Measurements from ENCODE around the gene B4GALNT1. TPM values are rescaled to one million over a fixed set of nuclear protein-coding genes. Genes with fewer than 3 reads are reported as not detected.

Gene B4GALNT1
- total and polyA plus RNA-seq, 9 of the 15 experiments (the other 6 are each of a cell fraction or from before 2014, with no cell fraction given), result 1.0 to 32.2 (median 9.8) TPM

DNA sequence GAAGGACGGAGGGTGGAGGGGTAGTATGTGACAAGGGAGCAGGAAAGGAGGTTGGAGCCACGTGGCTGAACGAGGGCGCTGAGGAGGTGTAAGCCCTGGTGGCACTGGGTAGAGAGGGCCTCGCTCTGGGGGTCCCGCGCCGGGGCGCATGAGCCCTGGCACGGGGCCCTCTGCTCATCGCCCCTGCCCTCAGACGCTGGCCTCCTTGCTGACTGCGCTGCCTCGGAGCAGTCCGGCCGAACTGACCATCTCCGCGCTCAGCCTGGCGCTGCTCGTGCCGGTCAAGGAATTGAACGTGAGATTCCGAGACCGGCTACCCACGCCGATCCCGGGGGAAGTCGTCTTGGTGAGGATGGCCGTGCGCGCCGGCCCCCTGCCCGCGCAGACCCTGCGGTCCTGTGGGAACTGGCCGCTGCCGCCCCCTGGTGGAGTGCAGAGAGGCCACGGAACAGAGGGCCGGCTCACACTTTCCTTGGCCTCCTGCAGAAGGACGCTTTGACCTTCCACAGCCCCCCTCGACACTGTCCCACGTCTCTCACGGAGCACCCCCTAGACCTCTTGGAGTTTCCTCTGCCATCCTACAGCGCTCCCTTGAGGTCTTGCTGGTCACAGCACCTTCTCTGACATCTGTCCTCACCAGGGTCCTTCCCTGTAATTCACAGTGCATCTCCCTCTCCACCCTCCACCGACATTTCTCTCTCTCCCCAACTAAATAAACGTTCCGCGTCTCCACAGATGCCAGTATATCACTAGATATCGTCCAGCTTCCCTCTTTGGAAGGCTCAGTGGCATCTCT is 11.3 kb downstream of the B4GALNT1 start (continued):
- no peak for TF ChIP-seq ZFP1 (CRISPR knock-in tag; IDR thresholded peaks at IDR 0.05)
- TF ChIP-seq ERF (CRISPR knock-in tag; IDR thresholded peaks at IDR 0.05), result no peak
- TF ChIP-seq ZFP36 (IDR thresholded peaks at IDR 0.05; ENCODE audit: low read depth, low read length, partially characterized antibody), result no peak
- TF ChIP-seq GTF2A2 (tag; IDR thresholded peaks at IDR 0.05), result no peak
- TF ChIP-seq, protein P1, sequence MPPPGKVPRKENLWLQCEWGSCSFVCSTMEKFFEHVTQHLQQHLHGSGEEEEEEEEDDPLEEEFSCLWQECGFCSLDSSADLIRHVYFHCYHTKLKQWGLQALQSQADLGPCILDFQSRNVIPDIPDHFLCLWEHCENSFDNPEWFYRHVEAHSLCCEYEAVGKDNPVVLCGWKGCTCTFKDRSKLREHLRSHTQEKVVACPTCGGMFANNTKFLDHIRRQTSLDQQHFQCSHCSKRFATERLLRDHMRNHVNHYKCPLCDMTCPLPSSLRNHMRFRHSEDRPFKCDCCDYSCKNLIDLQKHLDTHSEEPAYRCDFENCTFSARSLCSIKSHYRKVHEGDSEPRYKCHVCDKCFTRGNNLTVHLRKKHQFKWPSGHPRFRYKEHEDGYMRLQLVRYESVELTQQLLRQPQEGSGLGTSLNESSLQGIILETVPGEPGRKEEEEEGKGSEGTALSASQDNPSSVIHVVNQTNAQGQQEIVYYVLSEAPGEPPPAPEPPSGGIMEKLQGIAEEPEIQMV (tag; conservative IDR thresholded peaks at IDR 0.05; ENCODE audit: low read depth), result peak; percentile 69
- peak; percentile 47; the same call in 1 of the 2 replicates for TF ChIP-seq CTBP1 (IDR thresholded peaks at IDR 0.05; ENCODE audit: borderline replicate concordance)
- no peak for TF ChIP-seq TAF15 (IDR thresholded peaks at IDR 0.05; ENCODE audit: low read depth, low read length)
- TF ChIP-seq, protein P2, sequence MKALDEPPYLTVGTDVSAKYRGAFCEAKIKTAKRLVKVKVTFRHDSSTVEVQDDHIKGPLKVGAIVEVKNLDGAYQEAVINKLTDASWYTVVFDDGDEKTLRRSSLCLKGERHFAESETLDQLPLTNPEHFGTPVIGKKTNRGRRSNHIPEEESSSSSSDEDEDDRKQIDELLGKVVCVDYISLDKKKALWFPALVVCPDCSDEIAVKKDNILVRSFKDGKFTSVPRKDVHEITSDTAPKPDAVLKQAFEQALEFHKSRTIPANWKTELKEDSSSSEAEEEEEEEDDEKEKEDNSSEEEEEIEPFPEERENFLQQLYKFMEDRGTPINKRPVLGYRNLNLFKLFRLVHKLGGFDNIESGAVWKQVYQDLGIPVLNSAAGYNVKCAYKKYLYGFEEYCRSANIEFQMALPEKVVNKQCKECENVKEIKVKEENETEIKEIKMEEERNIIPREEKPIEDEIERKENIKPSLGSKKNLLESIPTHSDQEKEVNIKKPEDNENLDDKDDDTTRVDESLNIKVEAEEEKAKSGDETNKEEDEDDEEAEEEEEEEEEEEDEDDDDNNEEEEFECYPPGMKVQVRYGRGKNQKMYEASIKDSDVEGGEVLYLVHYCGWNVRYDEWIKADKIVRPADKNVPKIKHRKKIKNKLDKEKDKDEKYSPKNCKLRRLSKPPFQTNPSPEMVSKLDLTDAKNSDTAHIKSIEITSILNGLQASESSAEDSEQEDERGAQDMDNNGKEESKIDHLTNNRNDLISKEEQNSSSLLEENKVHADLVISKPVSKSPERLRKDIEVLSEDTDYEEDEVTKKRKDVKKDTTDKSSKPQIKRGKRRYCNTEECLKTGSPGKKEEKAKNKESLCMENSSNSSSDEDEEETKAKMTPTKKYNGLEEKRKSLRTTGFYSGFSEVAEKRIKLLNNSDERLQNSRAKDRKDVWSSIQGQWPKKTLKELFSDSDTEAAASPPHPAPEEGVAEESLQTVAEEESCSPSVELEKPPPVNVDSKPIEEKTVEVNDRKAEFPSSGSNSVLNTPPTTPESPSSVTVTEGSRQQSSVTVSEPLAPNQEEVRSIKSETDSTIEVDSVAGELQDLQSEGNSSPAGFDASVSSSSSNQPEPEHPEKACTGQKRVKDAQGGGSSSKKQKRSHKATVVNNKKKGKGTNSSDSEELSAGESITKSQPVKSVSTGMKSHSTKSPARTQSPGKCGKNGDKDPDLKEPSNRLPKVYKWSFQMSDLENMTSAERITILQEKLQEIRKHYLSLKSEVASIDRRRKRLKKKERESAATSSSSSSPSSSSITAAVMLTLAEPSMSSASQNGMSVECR (CRISPR knock-in tag; IDR thresholded peaks at IDR 0.05), result no peak
- TF ChIP-seq, protein P3, sequence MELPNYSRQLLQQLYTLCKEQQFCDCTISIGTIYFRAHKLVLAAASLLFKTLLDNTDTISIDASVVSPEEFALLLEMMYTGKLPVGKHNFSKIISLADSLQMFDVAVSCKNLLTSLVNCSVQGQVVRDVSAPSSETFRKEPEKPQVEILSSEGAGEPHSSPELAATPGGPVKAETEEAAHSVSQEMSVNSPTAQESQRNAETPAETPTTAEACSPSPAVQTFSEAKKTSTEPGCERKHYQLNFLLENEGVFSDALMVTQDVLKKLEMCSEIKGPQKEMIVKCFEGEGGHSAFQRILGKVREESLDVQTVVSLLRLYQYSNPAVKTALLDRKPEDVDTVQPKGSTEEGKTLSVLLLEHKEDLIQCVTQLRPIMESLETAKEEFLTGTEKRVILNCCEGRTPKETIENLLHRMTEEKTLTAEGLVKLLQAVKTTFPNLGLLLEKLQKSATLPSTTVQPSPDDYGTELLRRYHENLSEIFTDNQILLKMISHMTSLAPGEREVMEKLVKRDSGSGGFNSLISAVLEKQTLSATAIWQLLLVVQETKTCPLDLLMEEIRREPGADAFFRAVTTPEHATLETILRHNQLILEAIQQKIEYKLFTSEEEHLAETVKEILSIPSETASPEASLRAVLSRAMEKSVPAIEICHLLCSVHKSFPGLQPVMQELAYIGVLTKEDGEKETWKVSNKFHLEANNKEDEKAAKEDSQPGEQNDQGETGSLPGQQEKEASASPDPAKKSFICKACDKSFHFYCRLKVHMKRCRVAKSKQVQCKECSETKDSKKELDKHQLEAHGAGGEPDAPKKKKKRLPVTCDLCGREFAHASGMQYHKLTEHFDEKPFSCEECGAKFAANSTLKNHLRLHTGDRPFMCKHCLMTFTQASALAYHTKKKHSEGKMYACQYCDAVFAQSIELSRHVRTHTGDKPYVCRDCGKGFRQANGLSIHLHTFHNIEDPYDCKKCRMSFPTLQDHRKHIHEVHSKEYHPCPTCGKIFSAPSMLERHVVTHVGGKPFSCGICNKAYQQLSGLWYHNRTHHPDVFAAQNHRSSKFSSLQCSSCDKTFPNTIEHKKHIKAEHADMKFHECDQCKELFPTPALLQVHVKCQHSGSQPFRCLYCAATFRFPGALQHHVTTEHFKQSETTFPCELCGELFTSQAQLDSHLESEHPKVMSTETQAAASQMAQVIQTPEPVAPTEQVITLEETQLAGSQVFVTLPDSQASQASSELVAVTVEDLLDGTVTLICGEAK (IDR thresholded peaks at IDR 0.05), result no peak
- TF ChIP-seq, protein P3 (CRISPR knock-in tag; IDR thresholded peaks at IDR 0.05), result no peak
- TF ChIP-seq KLF1 (tag; IDR thresholded peaks at IDR 0.05), result no peak
- no peak for TF ChIP-seq TCF7 (IDR thresholded peaks at IDR 0.05; ENCODE audit: borderline replicate concordance)
- no peak for TF ChIP-seq KAT2B (IDR thresholded peaks at IDR 0.05; ENCODE audit: low read depth, low read length)
